GM21360 (cell line): ENCODE results near the gene CARTPT.

Source experiments
- ATAC-seq: cut with Tn5 transposase; IDR thresholded peaks from one replicate; pipeline ENCODE4 v1.9.1; 2021; ENCODE audit warnings: mild to moderate bottlenecking, moderate library complexity; ENCODE audit not compliant: unreplicated experiment

The CARTPT gene

GRCh38 chr5:71719063-71719964 is at the start of gene CARTPT:
CARTPT (plus strand) TSS chr5:71719275; CDS start chr5:71719294, 19 bp downstream.
- no peak for ATAC-seq

GRCh38 chr5:71677977-71678376 is 41.1 kb upstream of the CARTPT start:
- ATAC-seq: no peak

- no peak for ATAC-seq
These were observed 39.4 kb upstream of the CARTPT start for GRCh38 chr5:71679714-71680113.

DNA sequence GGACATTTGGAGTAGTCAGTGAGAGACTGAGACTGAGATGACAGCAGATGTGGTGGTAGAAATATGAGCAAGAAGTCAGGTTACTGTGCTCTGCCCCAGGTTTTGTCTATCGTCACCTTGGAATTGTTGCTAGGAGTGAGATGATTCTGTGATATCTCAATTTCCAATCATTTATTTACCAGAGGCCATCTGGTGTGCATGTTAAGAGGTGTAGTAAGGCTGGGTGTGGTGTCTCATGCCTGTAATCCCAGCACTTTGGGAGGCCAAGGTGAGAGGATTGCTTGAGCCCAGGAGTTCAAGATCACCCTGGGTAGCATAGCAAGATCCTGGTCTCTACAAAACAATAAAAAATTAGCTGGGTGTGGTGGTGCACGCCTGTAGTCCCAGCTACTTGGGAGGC is 38.6 kb upstream of the CARTPT start:
- ATAC-seq: no peak

- ATAC-seq: no peak
These were observed 37.8 kb upstream of the CARTPT start for GRCh38 chr5:71681296-71681695.

DNA sequence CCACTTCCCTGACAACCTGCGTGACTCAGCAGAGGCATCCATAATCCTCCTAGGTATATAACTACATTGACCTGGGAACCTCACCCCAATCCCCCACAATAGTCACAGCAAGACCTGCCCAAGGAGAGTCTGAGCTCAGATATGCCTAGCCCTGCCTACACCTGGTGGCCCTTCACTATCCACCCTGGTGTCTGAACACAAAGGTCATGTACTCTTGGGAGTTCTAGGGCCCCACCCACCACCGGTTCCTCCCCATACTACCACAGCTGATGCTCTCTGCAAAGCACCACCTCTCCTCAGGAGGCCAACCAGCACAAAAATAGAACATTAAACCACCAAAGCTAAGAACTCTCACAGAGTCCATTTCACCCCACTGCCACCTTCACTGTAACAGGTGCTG is 34.8 kb upstream of the CARTPT start:
- ATAC-seq: no peak

DNA sequence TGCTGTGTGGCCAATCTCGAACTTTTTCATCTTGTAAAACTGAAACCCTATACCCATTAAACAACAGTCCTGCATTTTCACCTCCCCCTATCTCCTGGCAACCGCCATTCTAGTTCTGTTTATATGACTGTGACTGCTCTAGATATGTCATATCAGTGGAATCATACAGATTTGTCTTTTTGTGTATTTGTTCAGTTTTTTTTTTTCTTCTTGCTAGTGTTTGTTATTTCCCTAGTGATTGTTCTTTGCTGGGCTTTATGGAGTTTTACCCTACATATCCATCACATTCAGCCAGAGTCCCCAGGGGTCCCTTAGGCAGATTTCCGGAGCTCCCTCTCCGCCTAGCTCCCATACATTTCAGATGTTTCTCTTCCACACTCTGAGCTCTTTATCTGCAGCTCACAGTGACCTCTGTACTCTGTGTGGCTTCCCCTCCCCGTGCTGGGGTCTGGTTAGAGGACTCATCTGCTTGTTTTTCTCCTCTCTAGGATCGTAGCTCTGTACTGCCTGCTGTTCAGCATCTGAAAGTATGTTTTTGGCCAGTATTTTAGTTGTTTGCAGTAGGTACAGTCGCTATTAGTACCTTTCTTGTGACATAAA is 25.1 kb upstream of the CARTPT start:
- ATAC-seq: no peak

DNA sequence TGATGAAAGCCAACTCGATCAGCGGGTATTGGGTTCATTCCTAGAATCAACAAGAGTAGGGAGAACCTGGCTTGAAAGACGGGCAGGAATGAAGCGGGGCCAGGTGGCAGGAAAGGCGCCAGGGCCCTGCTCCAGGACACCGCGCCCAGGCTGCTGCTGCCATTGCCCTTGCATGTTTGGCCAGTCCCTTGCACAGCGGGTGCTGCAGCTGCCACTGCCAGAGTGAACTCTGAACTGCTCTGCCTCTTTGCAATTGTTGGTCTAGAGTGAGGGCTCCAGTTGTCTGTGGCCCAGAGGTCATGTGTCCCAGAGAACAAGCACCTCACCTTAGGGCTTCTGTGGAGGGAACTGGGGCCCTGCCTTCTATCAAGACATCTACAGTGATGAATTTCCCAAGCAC is 24.0 kb upstream of the CARTPT start:
- ATAC-seq: no peak

- no peak for ATAC-seq
These were observed 23.5 kb upstream of the CARTPT start for GRCh38 chr5:71695595-71695994.

DNA sequence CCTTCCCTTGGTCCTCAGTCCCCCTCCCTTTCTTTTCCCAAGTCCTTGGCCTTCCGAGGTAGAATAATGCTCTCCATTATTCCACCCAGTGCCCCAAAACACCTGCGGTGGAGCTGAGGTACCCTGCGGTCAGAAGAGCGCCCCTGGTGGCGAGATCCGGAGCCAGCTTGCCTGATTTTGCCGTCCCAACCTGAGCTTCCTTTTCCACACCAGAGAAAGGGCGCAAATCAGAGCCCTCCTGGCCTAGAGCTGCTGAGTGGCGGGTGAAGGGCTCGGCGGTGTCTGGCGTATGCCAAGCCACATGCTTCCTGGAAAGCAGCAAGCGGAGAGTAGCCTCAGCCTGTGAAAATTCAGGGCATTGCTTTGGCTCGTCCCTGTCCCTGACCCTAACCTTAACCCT is 21.1 kb upstream of the CARTPT start:
- ATAC-seq: no peak

- ATAC-seq: no peak
These were observed 19.8 kb upstream of the CARTPT start for GRCh38 chr5:71699233-71699632.

GRCh38 chr5:71699751-71700150 is 19.3 kb upstream of the CARTPT start:
- no peak for ATAC-seq

DNA sequence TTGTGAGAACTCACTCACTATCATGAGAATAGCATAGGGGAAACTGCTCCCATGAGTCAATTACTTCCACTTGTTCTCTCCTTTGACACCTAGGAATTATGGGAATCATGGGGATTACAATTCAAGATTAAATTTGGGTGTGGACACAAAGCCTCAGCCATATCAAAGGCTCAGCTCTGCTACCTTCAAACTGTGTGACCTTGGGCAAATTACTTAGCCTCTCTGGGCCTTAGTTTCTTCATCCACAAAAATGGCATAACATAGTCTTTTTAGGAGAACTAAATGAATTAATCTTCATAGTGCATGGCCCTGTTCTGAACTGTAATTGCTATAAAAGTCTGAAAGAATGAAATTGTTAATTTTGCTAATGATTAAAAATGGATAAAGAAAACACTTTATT is 18.3 kb upstream of the CARTPT start:
- no peak for ATAC-seq

DNA sequence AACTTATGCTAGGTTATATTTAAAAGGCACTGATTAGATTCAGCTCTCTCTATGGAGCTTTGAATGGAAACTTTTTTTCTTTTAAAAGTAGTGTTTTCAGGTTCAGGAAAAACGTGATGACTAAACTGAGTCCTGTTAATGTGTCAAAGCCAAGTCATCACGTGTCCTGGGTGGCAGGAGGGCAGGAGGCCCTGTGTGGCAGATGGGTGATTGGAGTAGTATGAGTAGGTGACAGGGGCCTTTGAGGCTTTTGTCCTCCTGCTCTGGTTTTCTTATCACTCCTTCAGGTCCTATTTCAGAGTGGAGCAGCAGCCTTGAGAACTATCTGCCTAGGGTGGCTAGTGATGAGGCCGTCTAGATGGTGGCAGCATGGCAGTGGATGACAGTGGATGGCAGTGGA is 17.7 kb upstream of the CARTPT start:
- no peak for ATAC-seq

DNA sequence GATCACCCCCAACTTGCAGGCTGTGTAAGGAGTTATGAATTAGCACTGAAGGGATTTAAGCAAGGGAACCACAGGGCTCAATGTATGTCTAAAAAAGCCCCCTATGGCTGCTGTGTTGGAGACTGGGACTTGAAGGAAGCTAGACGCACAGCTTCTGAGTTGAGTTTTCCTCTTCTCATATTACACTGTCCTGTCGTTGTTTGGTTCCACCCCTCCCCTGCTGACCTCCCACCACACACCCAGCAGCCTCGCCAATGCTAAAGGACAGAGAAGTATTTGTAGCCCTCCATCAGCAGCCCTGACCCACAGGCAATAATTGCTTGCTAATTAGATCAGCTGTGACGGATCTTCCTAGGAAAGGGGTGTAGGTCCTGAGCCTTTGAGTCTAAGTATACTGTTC is 15.1 kb upstream of the CARTPT start:
- ATAC-seq: no peak

DNA sequence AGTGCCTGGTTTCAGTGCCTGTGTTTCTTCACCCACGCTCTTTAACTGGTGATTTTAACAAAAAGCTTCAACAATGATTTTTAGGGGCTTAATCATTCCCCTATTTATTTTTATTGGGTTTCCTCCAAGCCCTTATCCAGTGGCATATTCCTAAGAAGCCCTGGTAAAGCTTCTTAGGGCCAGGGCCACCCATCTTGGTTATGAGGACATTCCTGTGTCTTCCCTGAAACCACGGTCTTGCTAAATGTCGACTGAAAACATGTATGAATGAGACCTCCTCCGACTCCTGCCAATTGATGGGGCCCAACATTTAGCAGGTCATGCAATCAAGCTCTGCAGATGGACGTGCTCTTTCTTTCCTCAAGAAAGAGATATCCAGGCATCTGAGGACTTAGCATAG is 13.7 kb upstream of the CARTPT start:
- ATAC-seq: no peak

GRCh38 chr5:71706906-71707305 is 12.2 kb upstream of the CARTPT start:
- ATAC-seq: no peak

- ATAC-seq: no peak
These were observed 7.5 kb upstream of the CARTPT start for GRCh38 chr5:71711610-71712009.

- no peak for ATAC-seq
These were observed 4.2 kb upstream of the CARTPT start for GRCh38 chr5:71714911-71715310.

- ATAC-seq: no peak
These were observed 8.9 kb downstream of the CARTPT start for GRCh38 chr5:71727978-71728377.

- ATAC-seq: no peak
These were observed 11.9 kb downstream of the CARTPT start for GRCh38 chr5:71731015-71731414.

GRCh38 chr5:71732011-71732410 is 12.9 kb downstream of the CARTPT start:
- no peak for ATAC-seq
